Liver (tissue), 9 donors: Measurements from ENCODE around the gene MICAL1. TPM values are rescaled to one million over a fixed set of nuclear protein-coding genes. Genes with fewer than 3 reads are reported as not detected.

Experiments used
- DNase-seq: peaks from one replicate; pipeline ENCODE4 v3.0.0-alpha.2; 2017; ENCODE audit warnings: low spot score
- H3K27ac ChIP-seq, 2 donors: one replicate each; pipeline ENCODE4 v1.7.0; 2013; ENCODE audit warnings: inconsistent platforms in 2 of 2, low read length in 2 of 2, control low read depth in 1 of 2, low read depth in 1 of 2, mild to moderate bottlenecking in 1 of 2
- H3K27me3 ChIP-seq, 4 donors: one replicate each; pipeline versions ENCODE4 v1.6.1 to v1.7.0; 2013; ENCODE audit warnings: low read length in 3 of 4, inconsistent platforms in 1 of 4, mild to moderate bottlenecking in 1 of 4, moderate library complexity in 1 of 4; ENCODE audit not compliant: control insufficient read depth in 4 of 4, insufficient read depth in 4 of 4
- H3K36me3 ChIP-seq, 4 donors: one replicate each; pipeline versions ENCODE4 v1.6.1 to v1.7.0; 2013; ENCODE audit warnings: low read length in 3 of 4, mild to moderate bottlenecking in 3 of 4, low read depth in 1 of 4, moderate library complexity in 1 of 4; ENCODE audit not compliant: control insufficient read depth in 4 of 4, insufficient read depth in 3 of 4
- H3K4me1 ChIP-seq, 4 donors: one replicate each; pipeline versions ENCODE4 v1.6.1 to v1.7.0; 2013; ENCODE audit warnings: low read length in 3 of 4, mild to moderate bottlenecking in 3 of 4, moderate library complexity in 1 of 4; ENCODE audit not compliant: control insufficient read depth in 4 of 4, insufficient read depth in 4 of 4
- H3K4me3 ChIP-seq, 3 donors: one replicate each; pipeline versions ENCODE4 v1.6.1 to v1.7.0; 2013; ENCODE audit warnings: low read length in 3 of 3, control low read depth in 1 of 3, low read depth in 1 of 3, mild to moderate bottlenecking in 1 of 3
- H3K9ac ChIP-seq, 2 donors: one replicate each; pipeline ENCODE4 v1.7.0; 2013; ENCODE audit warnings: low read length in 2 of 2, mild to moderate bottlenecking in 2 of 2, moderate library complexity in 2 of 2, control low read depth in 1 of 2, low read depth in 1 of 2
- H3K9me3 ChIP-seq, 4 donors: one replicate each; pipeline versions ENCODE4 v1.6.1 to v1.7.0; 2013; ENCODE audit warnings: low read length in 3 of 4; ENCODE audit not compliant: control insufficient read depth in 4 of 4
- FOXA1 ChIP-seq: IDR thresholded peaks from 2 replicates; pipeline ENCODE4 v1.6.1; 2016; ENCODE audit warnings: antibody characterized with exemption
- HNF4A ChIP-seq, 2 donors: conservative IDR thresholded peaks; 2 replicates each; pipeline ENCODE4 v1.6.1; 2016; ENCODE audit warnings: antibody characterized with exemption in 2 of 2, mild to moderate bottlenecking in 2 of 2
- HNF4G ChIP-seq: IDR thresholded peaks from 2 replicates; pipeline ENCODE4 v1.6.1; 2016; ENCODE audit warnings: antibody characterized with exemption
- NR2F2 ChIP-seq: IDR thresholded peaks from 2 replicates; pipeline ENCODE4 v1.6.1; 2016; ENCODE audit warnings: antibody characterized with exemption
- RAD21 ChIP-seq, 2 donors: IDR thresholded peaks; 2 replicates each; pipeline ENCODE4 v1.6.1; 2016; ENCODE audit warnings: antibody characterized with exemption in 2 of 2, mild to moderate bottlenecking in 2 of 2
- RXRA ChIP-seq, 2 donors: IDR thresholded peaks; 2 replicates each; pipeline ENCODE4 v1.6.1; 2017 to 2018; ENCODE audit warnings: antibody characterized with exemption in 2 of 2, mild to moderate bottlenecking in 1 of 2
- SP1 ChIP-seq: IDR thresholded peaks from 2 replicates; pipeline ENCODE4 v1.6.1; 2018; ENCODE audit warnings: antibody characterized with exemption, mild to moderate bottlenecking
- TAF1 ChIP-seq: conservative IDR thresholded peaks from 2 replicates; pipeline ENCODE4 v1.6.1; 2016; ENCODE audit warnings: antibody characterized with exemption, mild to moderate bottlenecking
- WGBS: extraction: QIAGEN DNeasy Blood & Tissue Kit; methylation state at CpG from one replicate; pipeline ENCODE4 v1.1.7; 2013; 5-methylcytosine and 5-hydroxymethylcytosine counted together
- polyA plus RNA-seq, 2 donors: library from polyadenylated mRNA; stranded (reverse) in 1 of 2; unstranded in 1 of 2; fragments of 200-250 nt in 1 of 2; fragments of >200 nt in 1 of 2; fragmentation: Nextera tagmentation in 1 of 2; extraction: Ambion mirVana in 1 of 2; gene quantifications; one replicate each; pipeline versions ENCODE4 v1.2.1 to v1.2.3, GENCODE V29; 2013 to 2015
- total RNA-seq, 2 donors: library from RNA; depleted of rRNA; stranded (reverse); fragments of >200 nt; gene quantifications; one replicate each; pipeline ENCODE4 v1.2.3, GENCODE V29; 2014
- TF ChIP-seq, protein P1 (sequence below): IDR thresholded peaks from 2 replicates; pipeline ENCODE4 v1.6.1; 2016; ENCODE audit warnings: antibody characterized with exemption
- TF ChIP-seq, protein P2 (sequence below): IDR thresholded peaks from 2 replicates; pipeline ENCODE4 v1.6.1; 2016; ENCODE audit warnings: antibody characterized with exemption
- TF ChIP-seq, protein P3 (sequence below): IDR thresholded peaks from 2 replicates; pipeline ENCODE4 v1.6.1; 2016; ENCODE audit warnings: antibody characterized with exemption
- TF ChIP-seq, protein P4 (sequence below): fragments of 150-350 bp; IDR thresholded peaks from 2 replicates; pipeline ENCODE4 v1.5.1; 2017; ENCODE audit warnings: improper control_type of control experiment, low read depth, low read length; ENCODE audit not compliant: missing input control
- donor health status: healthy.
- donor health status: healthy.
- donor health status: healthy.
- donor health status: healthy.
- donor health status: healthy.

Gene MICAL1
- total and polyA plus RNA-seq, 4 donors = 1.8 to 4.9 (median 3.3) TPM

DNA sequence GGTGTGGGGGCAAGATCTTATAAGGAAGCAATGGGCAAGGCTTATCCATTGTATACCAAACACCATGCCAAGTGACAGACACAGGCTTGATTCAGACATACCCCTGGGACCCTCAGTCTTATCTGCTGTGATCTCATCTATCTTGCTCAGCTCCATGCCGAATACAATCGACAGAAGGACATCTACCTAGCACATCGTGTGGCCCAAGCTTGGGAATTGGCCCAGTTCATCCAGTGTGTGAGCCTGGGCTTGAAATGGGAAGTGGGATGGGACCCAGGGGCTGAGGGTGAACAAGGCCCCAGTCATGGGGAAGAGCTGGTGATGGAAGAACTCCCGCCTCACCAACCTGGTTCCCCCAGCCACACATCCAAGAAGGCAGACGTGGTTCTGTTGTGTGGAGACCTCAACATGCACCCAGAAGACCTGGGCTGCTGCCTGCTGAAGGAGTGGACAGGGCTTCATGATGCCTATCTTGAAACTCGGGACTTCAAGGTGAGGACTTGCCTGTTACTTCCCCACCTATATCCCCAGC lies 13.1 kb downstream of the MICAL1 start:
- TF ChIP-seq HNF4G (no peak), NR2F2 (no peak), HNF4A (conservative IDR thresholded peaks at IDR 0.05) (no peak), SP1 (no peak), RAD21 (IDR thresholded peaks at IDR 0.05) (no peak), FOXA1 (no peak), RXRA (IDR thresholded peaks at IDR 0.05) (no peak), TAF1 (no peak)
- TF ChIP-seq, protein P1, sequence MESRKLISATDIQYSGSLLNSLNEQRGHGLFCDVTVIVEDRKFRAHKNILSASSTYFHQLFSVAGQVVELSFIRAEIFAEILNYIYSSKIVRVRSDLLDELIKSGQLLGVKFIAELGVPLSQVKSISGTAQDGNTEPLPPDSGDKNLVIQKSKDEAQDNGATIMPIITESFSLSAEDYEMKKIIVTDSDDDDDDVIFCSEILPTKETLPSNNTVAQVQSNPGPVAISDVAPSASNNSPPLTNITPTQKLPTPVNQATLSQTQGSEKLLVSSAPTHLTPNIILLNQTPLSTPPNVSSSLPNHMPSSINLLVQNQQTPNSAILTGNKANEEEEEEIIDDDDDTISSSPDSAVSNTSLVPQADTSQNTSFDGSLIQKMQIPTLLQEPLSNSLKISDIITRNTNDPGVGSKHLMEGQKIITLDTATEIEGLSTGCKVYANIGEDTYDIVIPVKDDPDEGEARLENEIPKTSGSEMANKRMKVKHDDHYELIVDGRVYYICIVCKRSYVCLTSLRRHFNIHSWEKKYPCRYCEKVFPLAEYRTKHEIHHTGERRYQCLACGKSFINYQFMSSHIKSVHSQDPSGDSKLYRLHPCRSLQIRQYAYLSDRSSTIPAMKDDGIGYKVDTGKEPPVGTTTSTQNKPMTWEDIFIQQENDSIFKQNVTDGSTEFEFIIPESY = no peak
- TF ChIP-seq, protein P2, sequence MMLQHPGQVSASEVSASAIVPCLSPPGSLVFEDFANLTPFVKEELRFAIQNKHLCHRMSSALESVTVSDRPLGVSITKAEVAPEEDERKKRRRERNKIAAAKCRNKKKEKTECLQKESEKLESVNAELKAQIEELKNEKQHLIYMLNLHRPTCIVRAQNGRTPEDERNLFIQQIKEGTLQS = no peak
- TF ChIP-seq, protein P3, sequence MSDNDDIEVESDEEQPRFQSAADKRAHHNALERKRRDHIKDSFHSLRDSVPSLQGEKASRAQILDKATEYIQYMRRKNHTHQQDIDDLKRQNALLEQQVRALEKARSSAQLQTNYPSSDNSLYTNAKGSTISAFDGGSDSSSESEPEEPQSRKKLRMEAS = no peak
- no peak overlapping the region for H3K27ac ChIP-seq
- no peak overlapping the region for H3K4me3 ChIP-seq
- H3K4me1 ChIP-seq = peaks cover 2 to 12% (median 5%) of the 10 kb centered on the region in 4 donors
- no peak overlapping the region for H3K9ac ChIP-seq
- WGBS = 98% methylated on average over 6 of the region's 6 CpGs
- no peak for DNase-seq
- H3K9me3 ChIP-seq = no peaks in the 10 kb centered on the region
- no peaks in the 10 kb centered on the region for H3K27me3 ChIP-seq
- peaks cover 0 to 3% (median 2%) of the 10 kb centered on the region in 4 donors for H3K36me3 ChIP-seq

DNA sequence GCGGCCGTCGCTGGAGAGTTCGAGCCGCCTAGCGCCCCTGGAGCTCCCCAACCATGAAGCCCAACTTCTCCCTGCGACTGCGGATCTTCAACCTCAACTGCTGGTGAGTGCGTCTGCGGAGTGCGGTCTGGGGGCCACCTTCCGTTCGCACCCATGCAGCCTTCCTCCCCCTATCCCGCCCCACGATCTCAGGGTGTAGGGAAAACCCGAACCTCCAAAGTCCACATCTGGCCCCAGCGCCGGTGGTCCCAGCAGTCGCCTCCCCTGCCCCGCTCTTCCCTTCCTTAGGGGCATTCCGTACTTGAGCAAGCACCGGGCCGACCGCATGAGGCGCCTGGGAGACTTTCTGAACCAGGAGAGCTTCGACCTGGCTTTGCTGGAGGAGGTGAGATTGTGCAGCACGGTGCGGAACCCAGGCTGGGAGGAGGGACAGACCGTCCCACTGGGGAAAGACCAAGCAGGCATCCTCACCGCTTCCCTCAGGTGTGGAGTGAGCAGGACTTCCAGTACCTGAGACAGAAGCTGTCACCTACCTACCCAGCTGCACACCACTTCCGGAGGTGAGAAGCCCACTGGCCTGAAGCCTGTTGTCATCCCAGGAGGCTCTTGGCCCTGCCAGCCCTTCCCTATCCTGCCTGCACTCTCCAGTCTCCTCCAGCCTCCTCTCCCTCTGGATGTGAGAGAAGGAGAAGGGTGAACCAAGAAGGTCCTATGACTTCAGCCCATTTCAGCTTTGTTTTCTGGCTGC lies 14.3 kb downstream of the MICAL1 start:
- H3K9ac ChIP-seq = peak overlapping the region in 1 of 2 donors; percentile 65
- H3K4me1 ChIP-seq = peaks cover 2 to 12% (median 5%) of the 10 kb centered on the region in 4 donors
- DNase-seq = peak; percentile 50
- H3K9me3 ChIP-seq = no peaks in the 10 kb centered on the region
- H3K36me3 ChIP-seq = peaks cover 0 to 3% (median 2%) of the 10 kb centered on the region in 4 donors
- peak overlapping the region; percentile 65 to 82 (median 75) for H3K4me3 ChIP-seq
- H3K27ac ChIP-seq = peak overlapping the region; percentile 55 to 73
- TF ChIP-seq NR2F2 (no peak), RAD21 (IDR thresholded peaks at IDR 0.05) (peak in 1 of 2 donors; percentile 25)
- TF ChIP-seq, protein P4, sequence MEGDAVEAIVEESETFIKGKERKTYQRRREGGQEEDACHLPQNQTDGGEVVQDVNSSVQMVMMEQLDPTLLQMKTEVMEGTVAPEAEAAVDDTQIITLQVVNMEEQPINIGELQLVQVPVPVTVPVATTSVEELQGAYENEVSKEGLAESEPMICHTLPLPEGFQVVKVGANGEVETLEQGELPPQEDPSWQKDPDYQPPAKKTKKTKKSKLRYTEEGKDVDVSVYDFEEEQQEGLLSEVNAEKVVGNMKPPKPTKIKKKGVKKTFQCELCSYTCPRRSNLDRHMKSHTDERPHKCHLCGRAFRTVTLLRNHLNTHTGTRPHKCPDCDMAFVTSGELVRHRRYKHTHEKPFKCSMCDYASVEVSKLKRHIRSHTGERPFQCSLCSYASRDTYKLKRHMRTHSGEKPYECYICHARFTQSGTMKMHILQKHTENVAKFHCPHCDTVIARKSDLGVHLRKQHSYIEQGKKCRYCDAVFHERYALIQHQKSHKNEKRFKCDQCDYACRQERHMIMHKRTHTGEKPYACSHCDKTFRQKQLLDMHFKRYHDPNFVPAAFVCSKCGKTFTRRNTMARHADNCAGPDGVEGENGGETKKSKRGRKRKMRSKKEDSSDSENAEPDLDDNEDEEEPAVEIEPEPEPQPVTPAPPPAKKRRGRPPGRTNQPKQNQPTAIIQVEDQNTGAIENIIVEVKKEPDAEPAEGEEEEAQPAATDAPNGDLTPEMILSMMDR = peak; percentile 3
- 7% methylated on average over 31 of the region's 31 CpGs for WGBS
- H3K27me3 ChIP-seq = no peaks in the 10 kb centered on the region
